A549 treated with AZD9567 at 1 μM for 4 hours (cell line): ENCODE measurements around the gene TAF11L14. TPM values are rescaled to one million over a fixed set of nuclear protein-coding genes. Genes with fewer than 3 reads are reported as not detected.

Source experiments
- total RNA-seq: library from RNA; stranded (reverse); fragments of 200-300 nt; extraction: Qiagen RNA extraction; gene quantifications from 5 replicates; pipeline ENCODE4 v1.2.3, GENCODE V29; 2022; ENCODE audit not compliant: insufficient read depth

The TAF11L14 gene
- total RNA-seq, result not detected in 5 replicates

DNA sequence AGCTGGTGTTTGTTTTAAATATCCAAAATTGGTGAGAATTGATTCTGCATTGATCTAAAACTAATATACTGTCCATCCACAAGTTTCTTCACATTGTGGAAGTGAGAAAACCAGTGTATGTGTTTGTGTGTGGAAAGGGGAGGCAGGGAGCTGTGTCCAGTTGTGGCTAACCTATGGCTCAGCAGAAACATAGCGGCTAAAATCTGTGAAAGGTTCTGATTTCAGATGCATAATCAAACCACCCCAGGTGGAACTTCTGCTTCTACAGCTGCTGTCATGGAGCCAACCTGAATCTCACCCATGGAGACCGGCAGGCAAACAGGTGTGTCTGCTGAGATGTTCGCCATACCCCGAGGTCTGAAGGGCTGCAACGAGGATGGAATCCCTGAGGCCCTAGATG lies at the start of gene TAF11L14:
TSS of gene TAF11L14 (plus strand) at position 301 of the 400 bp plus-strand sequence.

DNA sequence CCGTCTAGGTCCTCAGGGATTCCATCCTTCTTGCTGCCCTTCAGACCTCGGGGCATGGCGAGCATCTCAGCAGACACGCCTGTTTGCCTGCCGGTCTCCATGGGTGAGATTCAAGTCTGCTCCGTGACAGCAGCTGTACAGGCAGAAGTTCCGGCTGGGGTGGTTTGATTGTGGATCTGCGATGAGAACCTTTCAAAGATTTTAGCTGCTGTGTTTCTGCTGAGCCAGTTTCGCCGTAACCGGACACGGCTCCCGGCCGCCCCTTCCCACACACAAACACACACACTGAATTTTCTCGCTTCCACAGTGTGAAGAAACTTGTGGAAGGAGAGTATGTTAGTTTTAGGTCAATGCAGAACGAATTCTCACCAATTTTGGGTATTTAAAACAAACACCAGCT lies 48.6 kb upstream of the TAF11L14 start, which contains the start of gene TAF11L7:
TSS of gene TAF11L7 (minus strand) at position 101 of the 400 bp plus-strand sequence.

DNA sequence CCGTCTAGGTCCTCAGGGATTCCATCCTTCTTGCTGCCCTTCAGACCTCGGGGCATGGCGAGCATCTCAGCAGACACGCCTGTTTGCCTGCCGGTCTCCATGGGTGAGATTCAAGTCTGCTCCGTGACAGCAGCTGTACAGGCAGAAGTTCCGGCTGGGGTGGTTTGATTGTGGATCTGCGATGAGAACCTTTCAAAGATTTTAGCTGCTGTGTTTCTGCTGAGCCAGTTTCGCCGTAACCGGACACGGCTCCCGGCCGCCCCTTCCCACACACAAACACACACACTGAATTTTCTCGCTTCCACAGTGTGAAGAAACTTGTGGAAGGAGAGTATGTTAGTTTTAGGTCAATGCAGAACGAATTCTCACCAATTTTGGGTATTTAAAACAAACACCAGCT lies 43.4 kb upstream of the TAF11L14 start, which contains the start of gene TAF11L8:
TSS of gene TAF11L8 (minus strand) at position 101 of the 400 bp plus-strand sequence.

DNA sequence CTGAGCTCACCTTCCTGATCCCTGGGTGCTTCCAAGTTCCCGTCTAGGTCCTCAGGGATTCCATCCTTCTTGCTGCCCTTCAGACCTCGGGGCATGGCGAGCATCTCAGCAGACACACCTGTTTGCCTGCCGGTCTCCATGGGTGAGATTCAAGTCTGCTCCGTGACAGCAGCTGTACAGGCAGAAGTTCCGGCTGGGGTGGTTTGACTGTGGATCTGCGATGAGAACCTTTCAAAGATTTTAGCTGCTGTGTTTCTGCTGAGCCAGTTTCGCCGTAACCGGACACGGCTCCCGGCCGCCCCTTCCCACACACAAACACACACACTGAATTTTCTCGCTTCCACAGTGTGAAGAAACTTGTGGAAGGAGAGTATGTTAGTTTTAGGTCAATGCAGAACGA lies 40.0 kb upstream of the TAF11L14 start, which contains the start of gene TAF11L9:
TSS of gene TAF11L9 (minus strand) at position 140 of the 400 bp plus-strand sequence.

DNA sequence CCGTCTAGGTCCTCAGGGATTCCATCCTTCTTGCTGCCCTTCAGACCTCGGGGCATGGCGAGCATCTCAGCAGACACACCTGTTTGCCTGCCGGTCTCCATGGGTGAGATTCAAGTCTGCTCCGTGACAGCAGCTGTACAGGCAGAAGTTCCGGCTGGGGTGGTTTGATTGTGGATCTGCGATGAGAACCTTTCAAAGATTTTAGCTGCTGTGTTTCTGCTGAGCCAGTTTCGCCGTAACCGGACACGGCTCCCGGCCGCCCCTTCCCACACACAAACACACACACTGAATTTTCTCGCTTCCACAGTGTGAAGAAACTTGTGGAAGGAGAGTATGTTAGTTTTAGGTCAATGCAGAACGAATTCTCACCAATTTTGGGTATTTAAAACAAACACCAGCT lies 36.5 kb upstream of the TAF11L14 start, which contains the start of gene TAF11L10:
TSS of gene TAF11L10 (minus strand) at position 101 of the 400 bp plus-strand sequence.

DNA sequence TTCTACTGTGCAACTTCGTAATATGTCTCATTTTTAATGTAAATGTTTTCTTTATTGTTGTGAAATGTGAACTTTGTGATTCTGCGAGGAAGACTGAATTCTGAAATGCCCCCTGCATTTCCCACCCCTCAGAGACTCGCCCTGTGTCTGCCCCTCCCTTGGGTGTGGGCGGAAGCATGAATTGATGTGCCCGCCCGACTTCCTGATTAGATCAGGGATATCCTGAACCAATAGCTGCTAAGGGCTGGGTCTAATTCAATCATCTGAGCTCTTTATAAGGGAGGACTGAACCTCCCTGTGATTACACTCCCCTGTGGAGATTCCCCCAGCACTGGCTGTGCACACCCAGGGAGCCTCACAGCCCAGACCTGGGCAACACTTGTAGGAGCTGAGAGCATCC lies 30.4 kb upstream of the TAF11L14 start, which contains the start of gene TAF11L11:
TSS of gene TAF11L11 (plus strand) at position 304 of the 400 bp plus-strand sequence.

DNA sequence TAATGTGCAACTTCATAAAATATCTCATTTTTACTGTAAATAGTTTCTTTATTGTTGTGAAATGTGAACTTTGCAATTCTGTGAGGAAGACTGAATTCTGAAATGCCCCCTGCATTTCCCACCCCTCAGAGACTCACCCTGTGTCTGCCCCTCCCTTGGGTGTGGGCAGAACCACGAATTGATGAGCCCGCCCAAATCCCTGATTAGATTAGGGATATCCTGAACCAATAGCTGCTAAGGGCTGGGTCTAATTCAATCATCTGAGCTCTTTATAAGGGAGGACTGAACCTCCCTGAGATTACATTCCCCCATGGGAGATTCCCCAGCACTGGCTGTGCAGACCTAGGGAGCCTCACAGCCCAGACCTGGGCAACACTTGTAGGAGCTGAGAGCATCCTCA lies 24.2 kb upstream of the TAF11L14 start, which contains the start of gene TAF11L12:
TSS of gene TAF11L12 (plus strand) at position 301 of the 400 bp plus-strand sequence.

DNA sequence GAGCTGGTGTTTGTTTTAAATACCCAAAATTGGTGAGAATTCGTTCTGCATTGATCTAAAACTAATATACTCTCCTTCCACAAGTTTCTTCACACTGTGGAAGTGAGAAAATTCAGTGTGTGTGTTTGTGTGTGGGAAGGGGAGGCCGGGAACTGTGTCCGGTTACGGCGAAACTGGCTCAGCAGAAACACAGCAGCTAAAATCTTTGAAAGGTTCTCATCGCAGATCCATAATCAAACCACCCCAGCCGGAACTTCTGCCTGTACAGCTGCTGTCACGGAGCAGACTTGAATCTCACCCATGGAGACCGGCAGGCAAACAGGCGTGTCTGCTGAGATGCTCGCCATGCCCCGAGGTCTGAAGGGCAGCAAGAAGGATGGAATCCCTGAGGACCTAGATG lies 2.5 kb upstream of the TAF11L14 start, which contains the start of gene TAF11L13:
TSS of gene TAF11L13 (plus strand) at position 301 of the 400 bp plus-strand sequence.

Other genes starting within 250 kb of the TAF11L14 start
- not detected in 5 replicates for gene TAF11L2, start 136.2 kb upstream of the TAF11L14 start, total RNA-seq
- gene TAF11L3, start 116.1 kb upstream of the TAF11L14 start, total RNA-seq, result not detected in 5 replicates
- gene TAF11L4, start 112.7 kb upstream of the TAF11L14 start, total RNA-seq, result not detected in 5 replicates
- gene TAF11L5, start 109.2 kb upstream of the TAF11L14 start, total RNA-seq, result not detected in 5 replicates
- not detected in 5 replicates for gene TAF11L6, start 105.8 kb upstream of the TAF11L14 start, total RNA-seq
- gene TAF11L7, start 48.7 kb upstream of the TAF11L14 start, total RNA-seq, result not detected in 5 replicates
- not detected in 5 replicates for gene TAF11L8, start 43.5 kb upstream of the TAF11L14 start, total RNA-seq
- not detected in 5 replicates for gene TAF11L9, start 40.1 kb upstream of the TAF11L14 start, total RNA-seq
- not detected in 5 replicates for gene TAF11L10, start 36.6 kb upstream of the TAF11L14 start, total RNA-seq
- gene TAF11L11, start 30.3 kb upstream of the TAF11L14 start, total RNA-seq, result 0.10 TPM in 2 of 5 replicates, not detected in the others
- 0.14 TPM in 1 of 5 replicates, not detected in the others for gene TAF11L12, start 24.1 kb upstream of the TAF11L14 start, total RNA-seq
- not detected in 5 replicates for gene TAF11L13, start 2.4 kb upstream of the TAF11L14 start, total RNA-seq